Vagina (tissue), 2 donors: ENCODE measurements around the gene CD109. TPM values are rescaled to one million over a fixed set of nuclear protein-coding genes. Genes with fewer than 3 reads are reported as not detected.

Source experiments
- DNase-seq, 2 donors: peaks; one replicate each; pipeline ENCODE4 v3.0.0-alpha.2; 2017; ENCODE audit errors: extremely low spot score in 2 of 2
- H3K27ac ChIP-seq: fragments of 200-600 bp; sonication (generic); one replicate; pipeline ENCODE4 v1.5.1; 2019
- H3K27me3 ChIP-seq: fragments of 200-600 bp; sonication (generic); one replicate; pipeline ENCODE4 v1.5.1; 2019
- H3K36me3 ChIP-seq, 2 donors: fragments of 200-600 bp; sonication (generic); one replicate each; pipeline ENCODE4 v1.5.1; 2017 to 2019
- H3K4me1 ChIP-seq: fragments of 200-600 bp; sonication (generic); one replicate; pipeline ENCODE4 v1.5.1; 2019
- H3K4me3 ChIP-seq, 2 donors: fragments of 200-600 bp; sonication (generic); 1 replicate in 1 of 2; 2 replicates in 1 of 2; pipeline ENCODE4 v1.5.1; 2016 to 2019
- H3K9me3 ChIP-seq: fragments of 200-600 bp; sonication (generic); one replicate; pipeline ENCODE4 v1.5.1; 2019
- POLR2A ChIP-seq, 2 donors: fragments of 450-650 bp; IDR thresholded peaks; one replicate each; pipeline ENCODE4 v1.6.1; 2017; ENCODE audit warnings: antibody characterized with exemption in 2 of 2, mild to moderate bottlenecking in 2 of 2, moderate library complexity in 2 of 2
- POLR2AphosphoS5 ChIP-seq, 2 donors: sonication (generic); formaldehyde crosslinking; IDR thresholded peaks; one replicate each; pipeline ENCODE4 v1.9.0; 2017; ENCODE audit warnings: antibody characterized with exemption in 2 of 2, mild to moderate bottlenecking in 2 of 2, low read depth in 1 of 2; ENCODE audit not compliant: insufficient read depth in 1 of 2
- intact Hi-C: fragments of 100-400 bp; cut with DNase I; formaldehyde crosslinking; loops from one replicate; pipeline ENCODE4 v1.15.1; 2023
- total RNA-seq: library from RNA; depleted of rRNA; stranded (reverse); fragments of >200 nt; gene quantifications from one replicate; pipeline ENCODE4 v1.2.3, GENCODE V29; 2016
- TF ChIP-seq, protein P1 (sequence below), 3 experiments: fragments of 450-650 bp in 2 of 3; fragments of 200-600 bp in 1 of 3; sonication (generic) in 1 of 3; IDR thresholded peaks; one replicate each; pipeline ENCODE4 v1.5.1; 2017 to 2019; ENCODE audit warnings: antibody characterized with exemption in 3 of 3, mild to moderate bottlenecking in 2 of 3, moderate library complexity in 2 of 3

The CD109 gene
- total RNA-seq, 1 donor from 2014 or later: 29.0 TPM

DNA sequence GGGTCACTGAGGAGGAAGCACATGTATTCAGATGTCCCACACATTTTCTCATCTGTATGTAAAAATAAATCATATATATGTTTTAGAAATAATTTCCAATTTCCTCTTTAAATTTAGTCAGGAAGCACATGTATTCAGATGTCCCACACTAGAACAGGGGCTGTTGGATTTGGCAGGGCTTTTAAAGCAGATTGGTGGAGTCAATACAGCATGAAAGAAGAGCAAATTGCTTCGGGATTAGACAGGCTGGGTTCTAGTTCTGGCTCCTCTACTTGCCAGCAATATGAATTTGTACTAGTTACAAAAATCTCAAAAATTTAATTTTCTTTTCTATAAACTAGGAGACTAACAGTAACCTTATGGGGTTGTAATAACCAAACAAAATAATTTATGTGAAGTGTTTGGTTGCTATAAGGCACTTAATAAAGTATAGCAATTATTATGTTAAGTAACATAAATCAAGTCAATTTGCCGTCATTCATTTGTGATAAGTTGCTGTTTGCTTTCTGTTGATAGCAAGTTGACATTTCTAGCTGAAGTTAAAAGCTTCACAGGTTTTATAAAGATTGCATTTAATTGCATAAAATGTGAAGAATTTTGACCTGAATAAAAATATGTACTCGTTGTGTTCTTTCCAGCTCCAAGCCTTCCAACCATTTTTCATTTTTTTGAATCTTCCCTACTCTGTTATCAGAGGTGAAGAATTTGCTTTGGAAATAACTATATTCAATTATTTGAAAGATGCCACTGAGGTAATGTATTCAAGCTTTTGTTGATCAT is 88.9 kb downstream of the CD109 start:
- intact Hi-C loops: no loop called here
- Histone ChIP-seq H3K27me3 (no peaks in the 10 kb centered on the region), H3K4me1 (no peaks in the 10 kb centered on the region), H3K27ac (no peak overlapping the region), H3K9me3 (no peaks in the 10 kb centered on the region), H3K4me3 (no peak overlapping the region), H3K36me3 (peaks cover 0 to under 1% of the 10 kb centered on the region in 2 donors)
- TF ChIP-seq POLR2AphosphoS5 (IDR thresholded peaks at IDR 0.05; ENCODE audit: insufficient read depth in 1 of 2, low read depth in 1 of 2) (no peak), POLR2A (IDR thresholded peaks at IDR 0.05) (no peak)
- TF ChIP-seq, protein P1, sequence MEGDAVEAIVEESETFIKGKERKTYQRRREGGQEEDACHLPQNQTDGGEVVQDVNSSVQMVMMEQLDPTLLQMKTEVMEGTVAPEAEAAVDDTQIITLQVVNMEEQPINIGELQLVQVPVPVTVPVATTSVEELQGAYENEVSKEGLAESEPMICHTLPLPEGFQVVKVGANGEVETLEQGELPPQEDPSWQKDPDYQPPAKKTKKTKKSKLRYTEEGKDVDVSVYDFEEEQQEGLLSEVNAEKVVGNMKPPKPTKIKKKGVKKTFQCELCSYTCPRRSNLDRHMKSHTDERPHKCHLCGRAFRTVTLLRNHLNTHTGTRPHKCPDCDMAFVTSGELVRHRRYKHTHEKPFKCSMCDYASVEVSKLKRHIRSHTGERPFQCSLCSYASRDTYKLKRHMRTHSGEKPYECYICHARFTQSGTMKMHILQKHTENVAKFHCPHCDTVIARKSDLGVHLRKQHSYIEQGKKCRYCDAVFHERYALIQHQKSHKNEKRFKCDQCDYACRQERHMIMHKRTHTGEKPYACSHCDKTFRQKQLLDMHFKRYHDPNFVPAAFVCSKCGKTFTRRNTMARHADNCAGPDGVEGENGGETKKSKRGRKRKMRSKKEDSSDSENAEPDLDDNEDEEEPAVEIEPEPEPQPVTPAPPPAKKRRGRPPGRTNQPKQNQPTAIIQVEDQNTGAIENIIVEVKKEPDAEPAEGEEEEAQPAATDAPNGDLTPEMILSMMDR (IDR thresholded peaks at IDR 0.05): no peak
- no peak for DNase-seq

DNA sequence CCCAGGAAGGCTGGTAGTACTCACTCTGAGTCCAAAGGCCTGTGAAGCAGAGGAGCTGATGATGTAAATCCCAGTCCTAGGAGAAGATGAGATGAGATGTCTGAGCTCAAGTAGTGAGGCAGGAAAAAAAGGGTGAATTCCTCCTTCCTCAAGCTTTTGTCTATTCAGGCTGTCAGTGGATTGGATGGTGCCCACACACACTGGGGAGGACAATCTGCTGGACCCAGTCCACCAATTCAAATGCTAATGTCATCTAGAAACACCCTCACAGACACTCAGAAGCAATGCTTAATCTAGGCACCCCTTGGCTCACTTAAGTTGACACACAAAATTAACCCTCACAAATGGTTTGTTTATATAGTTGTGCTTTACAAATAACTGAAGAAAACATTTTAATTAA is 94.6 kb downstream of the CD109 start:
- DNase-seq: no peak
- TF ChIP-seq POLR2A (IDR thresholded peaks at IDR 0.05): no peak
- TF ChIP-seq, protein P1 (IDR thresholded peaks at IDR 0.05): no peak
- TF ChIP-seq POLR2AphosphoS5 (IDR thresholded peaks at IDR 0.05; ENCODE audit: insufficient read depth in 1 of 2, low read depth in 1 of 2): no peak
- Histone ChIP-seq H3K36me3 (peaks cover 0 to 21% of the 10 kb centered on the region in 2 donors), H3K27ac (no peak overlapping the region), H3K4me3 (no peak overlapping the region), H3K9me3 (no peaks in the 10 kb centered on the region), H3K27me3 (no peaks in the 10 kb centered on the region), H3K4me1 (no peaks in the 10 kb centered on the region)
- intact Hi-C loops: no loop called here

DNA sequence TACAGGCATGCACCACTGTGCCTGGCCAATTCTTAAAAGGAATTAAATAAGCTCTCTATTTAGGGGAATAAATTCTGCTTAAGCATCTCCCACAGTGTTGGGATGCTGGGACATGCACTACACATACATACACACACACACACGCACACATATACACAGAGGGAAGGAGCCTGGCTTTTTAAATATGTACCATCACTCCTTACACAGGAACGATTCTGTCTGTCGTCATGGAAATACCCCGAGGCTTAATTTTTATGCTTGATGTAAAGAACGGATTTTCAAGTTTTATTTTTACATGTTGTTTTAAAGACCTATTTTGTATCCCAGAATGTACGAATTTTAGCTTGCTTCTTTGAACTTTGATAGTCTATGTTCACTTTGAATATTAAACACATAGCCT is 95.3 kb downstream of the CD109 start:
- Histone ChIP-seq H3K4me1 (no peaks in the 10 kb centered on the region), H3K4me3 (no peak overlapping the region), H3K27ac (no peak overlapping the region), H3K36me3 (peaks cover 0 to 21% of the 10 kb centered on the region in 2 donors), H3K9me3 (no peaks in the 10 kb centered on the region), H3K27me3 (no peaks in the 10 kb centered on the region)
- TF ChIP-seq, protein P1 (IDR thresholded peaks at IDR 0.05): no peak
- TF ChIP-seq POLR2A (IDR thresholded peaks at IDR 0.05): no peak
- no peak for DNase-seq
- intact Hi-C loops: no loop called here

DNA sequence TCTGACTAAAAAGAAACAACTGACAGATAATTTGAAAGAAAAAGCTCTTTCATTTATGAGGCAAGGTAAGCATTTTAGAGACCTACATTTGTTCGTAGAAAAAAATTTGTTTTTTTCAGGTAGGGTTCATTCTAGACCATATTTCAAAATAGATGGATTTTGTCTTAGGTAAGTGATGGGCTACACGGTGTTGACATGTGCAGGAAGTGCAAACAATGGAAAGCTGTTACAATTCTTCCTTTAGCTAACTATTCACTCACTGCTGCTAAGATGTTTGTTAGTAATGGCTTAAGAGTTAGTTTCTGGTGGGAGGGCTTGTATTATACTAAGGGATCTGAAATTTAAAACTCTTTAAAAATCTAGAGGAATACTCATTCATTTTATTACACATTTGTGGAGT is 96.7 kb downstream of the CD109 start:
- Histone ChIP-seq H3K27me3 (no peaks in the 10 kb centered on the region), H3K27ac (no peak overlapping the region), H3K4me1 (no peaks in the 10 kb centered on the region), H3K4me3 (no peak overlapping the region), H3K9me3 (no peaks in the 10 kb centered on the region), H3K36me3 (peaks cover 0 to 21% of the 10 kb centered on the region in 2 donors)
- intact Hi-C loops: no loop called here
- DNase-seq: no peak
- TF ChIP-seq POLR2A (IDR thresholded peaks at IDR 0.05): no peak
- no peak for TF ChIP-seq POLR2AphosphoS5 (IDR thresholded peaks at IDR 0.05; ENCODE audit: insufficient read depth in 1 of 2, low read depth in 1 of 2)
- TF ChIP-seq, protein P1 (IDR thresholded peaks at IDR 0.05): no peak

DNA sequence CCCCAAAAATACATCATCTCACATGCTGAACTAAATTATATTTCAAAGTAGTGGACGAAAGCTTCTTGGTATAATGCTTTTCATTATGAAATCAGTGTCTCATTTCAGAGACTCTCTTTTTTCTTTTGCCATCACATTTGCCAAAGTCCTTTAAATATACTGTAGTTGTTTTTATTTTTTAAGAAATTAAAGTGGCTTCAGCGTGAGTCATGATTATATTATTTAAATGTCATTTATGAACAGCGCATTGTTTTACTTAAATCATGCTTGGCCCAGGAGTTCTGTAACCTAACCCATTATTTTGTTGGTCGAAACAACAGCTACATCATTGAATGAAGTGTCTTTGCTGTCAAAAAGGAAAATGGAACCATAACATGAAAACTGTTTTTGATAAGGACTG is 100.9 kb downstream of the CD109 start:
- Histone ChIP-seq H3K9me3 (no peaks in the 10 kb centered on the region), H3K27ac (no peak overlapping the region), H3K27me3 (no peaks in the 10 kb centered on the region), H3K4me1 (no peaks in the 10 kb centered on the region), H3K36me3 (peaks cover 0 to 12% of the 10 kb centered on the region in 2 donors), H3K4me3 (no peak overlapping the region)
- DNase-seq: no peak
- intact Hi-C loops: no loop called here
- TF ChIP-seq POLR2AphosphoS5 (IDR thresholded peaks at IDR 0.05; ENCODE audit: insufficient read depth in 1 of 2, low read depth in 1 of 2) (no peak), POLR2A (IDR thresholded peaks at IDR 0.05) (no peak)
- TF ChIP-seq, protein P1 (IDR thresholded peaks at IDR 0.05): no peak
